ENCODE results near the gene MADD. TPM values are rescaled to one million over a fixed set of nuclear protein-coding genes. Genes with fewer than 3 reads are reported as not detected.

MADD gene
- total RNA-seq, 1 experiment from 2014 or later: 42.9 TPM

DNA sequence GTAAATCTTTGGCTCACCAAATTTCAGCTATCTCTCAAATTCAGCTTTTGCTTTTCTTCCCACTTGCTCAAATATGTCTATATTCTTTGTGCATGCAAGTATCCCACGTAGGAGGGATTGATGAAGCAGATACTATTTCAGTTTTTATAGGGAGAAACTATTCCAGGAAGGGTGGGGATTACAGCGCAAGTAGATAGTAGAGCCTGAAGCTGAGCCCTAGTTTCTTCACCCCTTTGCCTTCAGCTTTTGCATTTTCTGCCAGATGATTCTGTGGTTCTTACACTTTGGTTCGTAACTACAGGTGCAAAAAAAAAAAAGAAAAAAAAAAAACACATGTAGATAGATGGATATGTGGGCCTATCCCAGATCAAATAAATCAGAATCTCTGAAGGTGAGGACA, 18.2 kb upstream of the MADD start:
- CTCF ChIA-PET: no interaction called here
- intact Hi-C loops (cut with micrococcal nuclease; ENCODE audit: unreplicated experiment): loop anchor here (10.0 kb wide), 1 partner anchor 103 kb away; the partner anchor contains the start of gene MYBPC3
- peaks cover 17% of the 10 kb centered on the region for H3K4me1 Mint-ChIP-seq (ENCODE audit: low read depth, unreplicated experiment)
- no peak overlapping the region for H3K4me3 Mint-ChIP-seq (ENCODE audit: low read depth, unreplicated experiment)
- H3K9me3 Mint-ChIP-seq (ENCODE audit: low read depth, unreplicated experiment): no peaks in the 10 kb centered on the region
- H3K27me3 Mint-ChIP-seq (ENCODE audit: unreplicated experiment): no peaks in the 10 kb centered on the region
- no peak overlapping the region for H3K27ac Mint-ChIP-seq (ENCODE audit: unreplicated experiment)
- no peak for DNase-seq
- peaks cover 14% of the 10 kb centered on the region for H3K36me3 Mint-ChIP-seq (ENCODE audit: insufficient read depth, unreplicated experiment)
- TF ChIP-seq, protein P1, sequence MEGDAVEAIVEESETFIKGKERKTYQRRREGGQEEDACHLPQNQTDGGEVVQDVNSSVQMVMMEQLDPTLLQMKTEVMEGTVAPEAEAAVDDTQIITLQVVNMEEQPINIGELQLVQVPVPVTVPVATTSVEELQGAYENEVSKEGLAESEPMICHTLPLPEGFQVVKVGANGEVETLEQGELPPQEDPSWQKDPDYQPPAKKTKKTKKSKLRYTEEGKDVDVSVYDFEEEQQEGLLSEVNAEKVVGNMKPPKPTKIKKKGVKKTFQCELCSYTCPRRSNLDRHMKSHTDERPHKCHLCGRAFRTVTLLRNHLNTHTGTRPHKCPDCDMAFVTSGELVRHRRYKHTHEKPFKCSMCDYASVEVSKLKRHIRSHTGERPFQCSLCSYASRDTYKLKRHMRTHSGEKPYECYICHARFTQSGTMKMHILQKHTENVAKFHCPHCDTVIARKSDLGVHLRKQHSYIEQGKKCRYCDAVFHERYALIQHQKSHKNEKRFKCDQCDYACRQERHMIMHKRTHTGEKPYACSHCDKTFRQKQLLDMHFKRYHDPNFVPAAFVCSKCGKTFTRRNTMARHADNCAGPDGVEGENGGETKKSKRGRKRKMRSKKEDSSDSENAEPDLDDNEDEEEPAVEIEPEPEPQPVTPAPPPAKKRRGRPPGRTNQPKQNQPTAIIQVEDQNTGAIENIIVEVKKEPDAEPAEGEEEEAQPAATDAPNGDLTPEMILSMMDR (IDR thresholded peaks at IDR 0.05; ENCODE audit: unreplicated experiment): no peak
- no TSS peak for BruUV-seq (replicated peaks)

GRCh38 chr11:47253660-47254059, 16.3 kb upstream of the MADD start:
- Mint-ChIP-seq H3K27ac (ENCODE audit: unreplicated experiment) (no peak overlapping the region), H3K9me3 (ENCODE audit: low read depth, unreplicated experiment) (no peaks in the 10 kb centered on the region), H3K4me3 (ENCODE audit: low read depth, unreplicated experiment) (no peak overlapping the region), H3K4me1 (ENCODE audit: low read depth, unreplicated experiment) (peaks cover 33% of the 10 kb centered on the region), H3K27me3 (ENCODE audit: unreplicated experiment) (no peaks in the 10 kb centered on the region), H3K36me3 (ENCODE audit: insufficient read depth, unreplicated experiment) (peaks cover 8% of the 10 kb centered on the region)
- CTCF ChIA-PET: interaction anchor here (0.6 to 0.7 kb wide), 2 partner anchors 33 to 467 kb away, joined by 3 read pairs; no protein-coding TSS in a partner anchor
- intact Hi-C loops (cut with micrococcal nuclease; ENCODE audit: unreplicated experiment): loop anchor here (10.0 kb wide), 1 partner anchor 101 kb away; the partner anchor contains the start of gene MYBPC3
- TF ChIP-seq, protein P1 (IDR thresholded peaks at IDR 0.05; ENCODE audit: unreplicated experiment): no peak
- no peak for DNase-seq
- BruUV-seq (replicated peaks): no TSS peak

DNA sequence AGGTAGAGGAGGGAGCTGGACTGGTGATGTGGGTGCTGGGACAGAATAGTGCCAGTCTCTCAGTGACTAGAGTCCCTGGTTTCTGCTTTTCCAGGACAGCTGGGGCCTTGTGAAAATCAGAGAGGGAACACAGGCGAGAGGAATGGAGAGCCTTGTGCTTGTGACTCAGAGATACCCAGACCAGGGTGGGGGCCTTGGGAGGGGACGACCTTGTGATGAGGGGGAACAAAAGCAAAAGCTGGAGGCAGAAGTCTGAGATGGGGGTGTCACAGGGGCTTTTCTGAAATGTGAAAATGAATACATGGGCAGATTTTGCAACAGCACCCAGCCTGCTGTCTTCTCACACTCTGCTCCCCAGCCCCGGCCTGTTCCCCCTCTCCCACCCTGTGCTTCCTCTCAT, 15.5 kb upstream of the MADD start:
- TF ChIP-seq, protein P1 (IDR thresholded peaks at IDR 0.05; ENCODE audit: unreplicated experiment): no peak
- H3K27me3 Mint-ChIP-seq (ENCODE audit: unreplicated experiment): no peaks in the 10 kb centered on the region
- peaks cover under 1% of the 10 kb centered on the region for H3K36me3 Mint-ChIP-seq (ENCODE audit: insufficient read depth, unreplicated experiment)
- no TSS peak for BruUV-seq (replicated peaks)
- intact Hi-C loops (cut with micrococcal nuclease; ENCODE audit: unreplicated experiment): loop anchor here (10.0 kb wide), 1 partner anchor 100 kb away; the partner anchor contains the start of gene MYBPC3
- H3K4me3 Mint-ChIP-seq (ENCODE audit: low read depth, unreplicated experiment): no peak overlapping the region
- H3K27ac Mint-ChIP-seq (ENCODE audit: unreplicated experiment): peak overlapping the region; percentile 13
- peaks cover 40% of the 10 kb centered on the region for H3K4me1 Mint-ChIP-seq (ENCODE audit: low read depth, unreplicated experiment)
- CTCF ChIA-PET: interaction anchor here (0.5 to 0.7 kb wide), 2 partner anchors 34 to 262 kb away, joined by 3 to 4 read pairs; no protein-coding TSS in a partner anchor
- no peaks in the 10 kb centered on the region for H3K9me3 Mint-ChIP-seq (ENCODE audit: low read depth, unreplicated experiment)
- no peak for DNase-seq

DNA sequence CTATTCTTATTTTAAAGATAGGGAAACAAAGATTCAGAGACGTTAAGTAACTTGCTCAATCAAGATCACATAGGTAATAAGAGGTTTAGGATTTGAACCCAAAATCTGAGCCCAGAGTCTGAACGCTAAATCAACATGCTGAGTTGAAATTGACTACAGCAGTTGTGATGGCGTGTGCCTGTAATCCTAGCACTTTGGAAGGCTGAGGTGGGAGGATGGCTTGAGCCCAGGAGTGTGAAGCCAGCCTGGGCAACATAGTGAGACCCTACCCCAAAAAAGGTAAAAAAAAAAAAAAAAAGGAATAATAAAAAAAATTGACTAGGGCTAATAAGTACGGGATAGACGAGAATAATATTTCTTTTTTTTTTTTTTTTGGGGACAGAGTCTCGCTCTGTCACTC, 13.6 kb upstream of the MADD start:
- TF ChIP-seq, protein P1 (IDR thresholded peaks at IDR 0.05; ENCODE audit: unreplicated experiment): no peak
- Mint-ChIP-seq H3K27ac (ENCODE audit: unreplicated experiment) (no peak overlapping the region), H3K9me3 (ENCODE audit: low read depth, unreplicated experiment) (no peaks in the 10 kb centered on the region), H3K4me1 (ENCODE audit: low read depth, unreplicated experiment) (peaks cover 43% of the 10 kb centered on the region), H3K4me3 (ENCODE audit: low read depth, unreplicated experiment) (no peak overlapping the region), H3K36me3 (ENCODE audit: insufficient read depth, unreplicated experiment) (peaks cover 1% of the 10 kb centered on the region), H3K27me3 (ENCODE audit: unreplicated experiment) (no peaks in the 10 kb centered on the region)
- intact Hi-C loops (cut with micrococcal nuclease; ENCODE audit: unreplicated experiment): loop anchor here (5.0 to 10.0 kb wide), 2 partner anchors 39 to 98 kb away; partner anchors contain the start of gene MYBPC3
- no TSS peak for BruUV-seq (replicated peaks)
- no peak for DNase-seq
- CTCF ChIA-PET: interaction anchor here (0.7 kb wide), 1 partner anchor 74 kb away, joined by 6 read pairs; no protein-coding TSS in a partner anchor

All from Calu3 (cell line).